Activated CD4-positive, CD25-positive, alpha-beta regulatory T cell treated with anti-CD3 and anti-CD28 coated beads, Interleukin-2, amount 50 U/mL, for 72 hours (primary cell): ENCODE data around the gene ATG4C.

ENCODE experiments used
- DNase-seq: peaks from one replicate; pipeline ENCODE4 v3.0.0; 2021

ATG4C gene

GRCh38 chr1:62841587-62842169 lies 57.7 kb downstream of the ATG4C start:
- DNase-seq = no peak

- DNase-seq = no peak
Observed at GRCh38 chr1:62844030-62844429, 60.1 kb downstream of the ATG4C start.

GRCh38 chr1:62849031-62849430 lies 65.1 kb downstream of the ATG4C start:
- DNase-seq = no peak

GRCh38 chr1:62852253-62852652 lies 68.3 kb downstream of the ATG4C start:
- no peak for DNase-seq

GRCh38 chr1:62856960-62857359 lies 73.0 kb downstream of the ATG4C start:
- no peak for DNase-seq

- DNase-seq = no peak
Observed at GRCh38 chr1:62869217-62869754, 85.4 kb downstream of the ATG4C start.

GRCh38 chr1:62870148-62870547 lies 86.2 kb downstream of the ATG4C start:
- no peak for DNase-seq

GRCh38 chr1:62875676-62876075 lies 91.7 kb downstream of the ATG4C start:
- DNase-seq = no peak

GRCh38 chr1:62876535-62876934 lies 92.6 kb downstream of the ATG4C start:
- no peak for DNase-seq

GRCh38 chr1:62877579-62877978 lies 93.6 kb downstream of the ATG4C start:
- DNase-seq = no peak

- DNase-seq = no peak
Observed at GRCh38 chr1:62879962-62880361, 96.0 kb downstream of the ATG4C start.

- no peak for DNase-seq
Observed at GRCh38 chr1:62882201-62883104, 98.5 kb downstream of the ATG4C start.

GRCh38 chr1:62884156-62884740 lies 100.3 kb downstream of the ATG4C start:
- DNase-seq = no peak

GRCh38 chr1:62887799-62888507 lies 104.0 kb downstream of the ATG4C start:
- DNase-seq = no peak

- no peak for DNase-seq
Observed at GRCh38 chr1:62891956-62892562, 108.1 kb downstream of the ATG4C start.

- DNase-seq = no peak
Observed at GRCh38 chr1:62897788-62898187, 113.9 kb downstream of the ATG4C start.

- no peak for DNase-seq
Observed at GRCh38 chr1:62900566-62900965, 116.6 kb downstream of the ATG4C start.

GRCh38 chr1:62901650-62902049 lies 117.7 kb downstream of the ATG4C start:
- DNase-seq = no peak

- no peak for DNase-seq
Observed at GRCh38 chr1:62903522-62903921, 119.6 kb downstream of the ATG4C start.

GRCh38 chr1:62903982-62904855 lies 120.3 kb downstream of the ATG4C start:
- no peak for DNase-seq

- DNase-seq = no peak
Observed at GRCh38 chr1:62904856-62905225, 120.9 kb downstream of the ATG4C start.

GRCh38 chr1:62905309-62905708 lies 121.4 kb downstream of the ATG4C start:
- no peak for DNase-seq
